Stimulated activated CD8-positive, alpha-beta memory T cell treated with anti-CD3 and anti-CD28 coated beads, Interleukin-12 subunit alpha, Interleukin-12 subunit beta, amount 100 ng/mL, for 24 hours (primary cell): Measurements from ENCODE around the gene PRR20D.
"Not testable (repeated sequence)": the region's sequence is repeated elsewhere in the genome, so short reads cannot be mapped to it uniquely, and the experiment has no call there.

Source experiments
- DNase-seq: peaks from one replicate; pipeline ENCODE4 v3.0.0-alpha.2; 2020; ENCODE audit errors: extremely low read depth

Gene PRR20D

GRCh38 chr13:57160332-57160731 is at the start of gene PRR20D:
Gene PRR20D (plus strand): TSS chr13:57160632. CDS start chr13:57161019, 387 bp downstream.
- DNase-seq, result not testable (repeated sequence)

GRCh38 chr13:57114945-57115344 is 45.5 kb upstream of the PRR20D start:
- DNase-seq, result no peak

DNA sequence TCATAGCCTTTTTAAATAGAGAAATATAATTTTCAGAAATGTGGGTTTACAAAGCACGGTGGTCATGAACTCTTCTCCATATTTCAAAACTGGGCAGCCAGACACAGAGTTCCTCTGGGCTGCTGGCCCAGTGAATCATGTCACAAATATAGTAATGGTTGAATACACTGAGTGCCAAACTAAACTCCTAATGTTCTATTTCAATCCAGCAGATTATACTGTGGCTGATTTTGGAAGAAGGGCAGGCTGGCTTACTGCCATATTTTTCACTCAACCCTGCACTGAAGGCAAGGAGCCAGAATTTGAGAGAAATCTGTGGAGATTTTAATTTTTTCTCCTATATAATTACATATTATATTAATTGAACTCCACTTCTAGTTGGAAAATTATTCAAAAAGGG is 36.8 kb upstream of the PRR20D start:
- DNase-seq, result no peak

GRCh38 chr13:57128909-57129308 is 31.5 kb upstream of the PRR20D start:
- no peak for DNase-seq

- no peak for DNase-seq
These were observed 24.3 kb upstream of the PRR20D start for GRCh38 chr13:57136093-57136492.

DNA sequence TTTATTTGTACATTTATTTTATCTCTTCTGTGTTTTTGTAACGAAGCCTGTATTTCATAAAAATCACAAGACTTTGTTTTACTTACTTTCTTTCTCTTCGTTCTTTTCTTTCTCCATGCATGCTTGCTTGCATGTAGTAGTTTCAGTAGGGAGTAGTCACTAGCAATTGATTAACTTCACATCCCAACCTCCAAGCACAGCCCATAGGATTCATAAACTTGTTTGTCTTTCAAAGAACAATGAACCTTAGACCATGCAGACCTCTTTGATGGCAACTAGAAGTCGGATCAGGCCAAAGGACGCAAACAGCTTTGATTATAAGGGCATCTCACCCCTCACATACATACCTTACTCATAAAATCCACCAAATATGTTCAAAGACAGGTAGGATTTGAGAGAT is 22.8 kb upstream of the PRR20D start:
- DNase-seq, result no peak

DNA sequence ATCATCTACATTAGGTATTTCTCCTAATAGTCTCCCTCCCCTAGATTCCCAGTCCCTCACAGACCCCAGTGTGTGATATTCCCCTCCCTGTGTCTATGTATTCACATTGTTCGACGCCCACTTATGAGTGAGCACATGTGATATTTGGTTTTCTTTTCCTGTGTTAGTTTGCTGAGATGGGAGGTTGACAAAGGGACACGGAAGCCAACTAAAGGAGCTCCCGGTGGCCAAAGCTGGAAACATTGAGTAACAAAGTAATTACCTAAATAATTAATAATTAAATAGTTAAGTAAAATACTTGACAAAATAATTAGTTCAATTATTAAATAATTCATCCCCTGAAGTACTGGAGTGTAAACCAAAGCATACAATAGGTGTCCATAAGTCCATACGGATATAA is 21.4 kb upstream of the PRR20D start:
- DNase-seq, result no peak

DNA sequence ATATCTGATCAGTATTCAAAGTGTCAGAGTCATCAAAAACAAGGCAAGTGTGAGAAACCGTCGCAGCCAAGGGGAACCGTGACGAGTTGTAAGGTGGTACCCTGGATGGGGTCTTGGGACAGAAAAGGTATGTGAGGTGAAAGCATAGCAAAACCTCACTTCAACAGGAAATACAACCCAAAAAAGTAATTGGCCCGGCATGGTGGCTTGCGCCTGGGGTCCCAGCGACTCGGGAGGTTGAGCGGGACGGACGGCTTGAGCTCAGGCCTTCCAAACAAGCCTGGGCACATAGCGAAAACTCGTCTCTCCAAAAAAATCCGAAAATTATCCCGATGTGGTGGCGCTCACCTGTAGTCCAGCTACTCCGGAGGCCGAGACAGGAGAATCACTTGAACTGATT is 20.7 kb upstream of the PRR20D start:
- DNase-seq, result not testable (repeated sequence)

DNA sequence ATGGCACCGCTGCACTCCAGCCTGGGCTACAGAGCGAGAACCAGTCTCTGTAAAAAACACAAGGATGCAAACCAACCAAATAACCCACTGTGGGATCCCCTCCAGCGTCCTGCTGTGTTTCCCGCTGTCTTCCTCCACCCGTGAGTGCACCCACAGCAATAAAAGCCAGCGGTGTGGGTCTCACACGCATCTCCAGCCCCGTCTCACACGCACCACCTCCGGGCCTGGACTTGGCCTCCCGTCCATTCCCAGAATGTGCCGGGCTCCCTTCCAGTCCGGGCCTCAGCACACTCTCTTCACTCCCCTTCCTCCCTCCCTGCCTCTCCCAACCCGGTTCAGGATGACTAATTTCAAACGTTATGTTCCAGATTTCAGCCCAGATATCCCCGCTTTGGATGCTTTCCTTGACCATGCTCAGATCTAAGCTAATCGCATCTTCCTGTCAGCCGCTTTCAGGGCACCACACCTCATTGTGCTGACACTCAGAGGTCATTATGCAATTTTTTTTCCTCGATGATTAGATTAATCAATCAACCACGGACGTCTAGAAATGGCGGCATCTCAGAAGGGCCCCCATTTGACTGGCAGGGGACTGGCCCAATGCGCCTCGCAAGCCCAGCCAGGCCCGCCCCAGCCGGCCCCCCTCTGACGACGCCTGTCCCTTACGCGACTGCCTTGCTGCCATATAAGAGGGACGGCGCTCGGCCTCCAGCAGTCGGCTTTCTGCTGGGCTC is 20.0 kb upstream of the PRR20D start, which contains the start of gene PRR20A:
Gene PRR20A, plus strand, starts transcription at position 684 of the 734 bp plus-strand sequence. CDS start 387 bp downstream, outside the sequence.
- DNase-seq, result not testable (repeated sequence)

GRCh38 chr13:57147188-57147587 is 13.2 kb upstream of the PRR20D start, which contains the start of gene PRR20B:
Gene PRR20B (plus strand): TSS chr13:57147488. CDS start chr13:57147875, 387 bp downstream.
- DNase-seq, result not testable (repeated sequence)

GRCh38 chr13:57148106-57148505 is 12.3 kb upstream of the PRR20D start:
- DNase-seq, result not testable (repeated sequence)

DNA sequence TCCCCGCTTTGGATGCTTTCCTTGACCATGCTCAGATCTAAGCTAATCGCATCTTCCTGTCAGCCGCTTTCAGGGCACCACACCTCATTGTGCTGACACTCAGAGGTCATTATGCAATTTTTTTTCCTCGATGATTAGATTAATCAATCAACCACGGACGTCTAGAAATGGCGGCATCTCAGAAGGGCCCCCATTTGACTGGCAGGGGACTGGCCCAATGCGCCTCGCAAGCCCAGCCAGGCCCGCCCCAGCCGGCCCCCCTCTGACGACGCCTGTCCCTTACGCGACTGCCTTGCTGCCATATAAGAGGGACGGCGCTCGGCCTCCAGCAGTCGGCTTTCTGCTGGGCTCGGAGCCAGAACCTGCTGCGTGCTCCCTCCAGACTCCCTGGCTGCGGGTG is 6.7 kb upstream of the PRR20D start, which contains the start of gene PRR20C:
Gene PRR20C, plus strand, starts transcription at position 301 of the 400 bp plus-strand sequence. CDS start 387 bp downstream, outside the sequence.
- not testable (repeated sequence) for DNase-seq

DNA sequence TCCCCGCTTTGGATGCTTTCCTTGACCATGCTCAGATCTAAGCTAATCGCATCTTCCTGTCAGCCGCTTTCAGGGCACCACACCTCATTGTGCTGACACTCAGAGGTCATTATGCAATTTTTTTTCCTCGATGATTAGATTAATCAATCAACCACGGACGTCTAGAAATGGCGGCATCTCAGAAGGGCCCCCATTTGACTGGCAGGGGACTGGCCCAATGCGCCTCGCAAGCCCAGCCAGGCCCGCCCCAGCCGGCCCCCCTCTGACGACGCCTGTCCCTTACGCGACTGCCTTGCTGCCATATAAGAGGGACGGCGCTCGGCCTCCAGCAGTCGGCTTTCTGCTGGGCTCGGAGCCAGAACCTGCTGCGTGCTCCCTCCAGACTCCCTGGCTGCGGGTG is 6.5 kb downstream of the PRR20D start, which contains the start of gene PRR20E:
Gene PRR20E, plus strand, starts transcription at position 301 of the 400 bp plus-strand sequence. CDS start 387 bp downstream, outside the sequence.
- not testable (repeated sequence) for DNase-seq

GRCh38 chr13:57191667-57192066 is 31.2 kb downstream of the PRR20D start:
- DNase-seq, result no peak

DNA sequence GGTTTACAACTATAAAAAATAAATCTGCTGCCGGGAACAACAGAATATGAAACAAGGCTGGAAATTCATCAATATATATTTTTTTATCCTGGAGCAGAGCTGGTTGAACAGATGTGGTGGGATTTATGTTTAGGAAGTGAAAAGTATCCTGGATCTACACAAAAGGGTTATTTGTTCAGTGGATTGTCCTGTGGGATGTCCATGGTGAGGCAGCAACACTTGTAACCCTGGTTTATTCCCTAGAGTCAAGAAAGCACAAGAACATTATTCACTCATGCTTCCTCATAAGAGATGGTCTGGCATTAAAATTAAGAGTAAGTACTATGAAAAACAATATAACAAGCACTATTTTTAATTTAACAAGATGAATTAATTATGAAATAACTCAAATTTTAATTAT is 52.6 kb downstream of the PRR20D start:
- no peak for DNase-seq
